GM21390 (cell line): ENCODE results near the gene CENPS.

Experiments
- ATAC-seq: cut with Tn5 transposase; IDR thresholded peaks from one replicate; pipeline ENCODE4 v1.9.1; 2021; ENCODE audit not compliant: unreplicated experiment

CENPS gene

DNA sequence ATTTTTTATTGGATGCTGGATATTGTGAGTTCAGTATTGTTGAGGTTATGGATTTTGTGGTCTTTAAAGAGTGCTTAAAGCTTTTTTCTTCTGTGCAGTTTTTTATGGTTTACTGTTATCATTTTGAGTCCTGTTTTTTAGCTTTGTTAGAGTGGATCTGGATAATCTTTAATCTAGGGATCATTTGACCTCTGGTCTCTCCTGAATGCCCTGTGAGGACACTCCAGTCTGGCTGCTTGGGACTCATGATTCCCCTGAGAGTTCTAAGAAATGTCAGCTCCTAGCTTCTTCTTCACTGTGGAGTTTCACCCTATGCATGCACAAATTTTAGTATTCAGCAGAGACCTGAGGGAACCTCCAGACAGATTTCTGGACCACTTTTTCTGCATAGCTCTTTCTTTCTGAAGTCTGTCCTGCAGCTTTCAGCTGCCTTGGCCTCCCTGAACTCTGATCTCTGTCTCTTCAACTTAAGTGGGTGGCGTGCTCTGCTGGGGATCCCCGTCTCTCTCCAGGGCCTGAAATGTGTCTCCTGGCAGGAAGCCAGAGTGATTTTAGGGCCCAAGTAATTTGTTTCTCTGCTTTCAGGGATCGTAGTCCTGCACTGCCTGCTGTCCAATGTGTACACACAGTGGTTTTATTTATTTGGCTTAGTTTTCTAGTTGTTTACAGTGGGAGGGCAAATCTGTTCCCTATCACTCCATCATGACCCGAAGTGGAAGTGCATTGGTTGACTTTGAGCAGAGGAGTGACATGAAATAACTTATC, 59.2 kb downstream of the CENPS start:
- ATAC-seq, result no peak

DNA sequence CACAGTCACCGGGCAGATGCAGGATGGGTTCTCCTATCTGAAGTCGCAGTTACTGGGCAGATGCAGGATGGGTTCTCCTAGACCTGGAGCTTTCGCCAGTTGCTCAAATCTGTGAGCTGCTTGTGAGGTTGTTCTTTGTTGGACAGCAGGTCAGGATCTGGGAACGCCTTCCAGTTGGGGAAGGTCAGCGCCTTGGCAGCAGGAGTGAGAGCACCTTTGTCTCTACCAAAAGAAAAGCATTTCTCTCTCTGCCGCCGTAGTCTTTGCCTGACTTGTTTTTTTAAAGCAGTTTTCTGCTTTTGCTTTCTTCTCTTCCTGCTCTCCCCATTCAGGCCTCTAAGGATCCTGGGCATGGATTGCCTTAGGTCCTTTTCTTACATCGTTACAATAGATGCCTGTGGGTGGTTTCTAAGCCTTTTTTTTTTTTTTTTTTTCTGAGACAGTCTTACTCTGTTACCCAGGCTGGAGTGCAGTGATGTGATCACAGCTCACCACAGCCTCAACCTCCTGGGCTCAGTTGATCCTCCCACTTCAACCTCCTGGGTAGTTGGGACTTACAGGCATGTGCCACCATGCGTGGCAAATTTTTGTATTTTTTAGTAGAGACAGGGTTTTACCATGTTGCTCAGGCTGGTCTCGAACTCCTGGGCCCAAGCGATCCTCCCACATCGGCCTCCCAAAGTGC, 60.2 kb downstream of the CENPS start:
- no peak for ATAC-seq
